ENCODE results near the gene FAM89B.

GRCh38 chr11:65562020-65562419 is 10.3 kb upstream of the FAM89B start:
- no peak for TF ChIP-seq CTCF (IDR thresholded peaks at IDR 0.05; ENCODE audit: borderline replicate concordance, extremely low read depth, low read length, poor library complexity, severe bottlenecking)
- no peak for TF ChIP-seq EZH2 (IDR thresholded peaks at IDR 0.05; ENCODE audit: borderline replicate concordance, low read depth, low read length, severe bottlenecking)

Data from DND-41 (cell line).